K562 (cell line): ENCODE measurements around the gene SMG6. TPM values are rescaled to one million over a fixed set of nuclear protein-coding genes. Genes with fewer than 3 reads are reported as not detected.
A peak's percentile ranks its signal among the peaks of the same experiment; 100 is the strongest.

Source experiments
- DLX4 ChIP-seq: fragments of 250-450 bp; sonication (Bioruptor Pico); IDR thresholded peaks from 2 replicates; pipeline ENCODE4 v1.6.1; 2021; ENCODE audit warnings: mild to moderate bottlenecking
- ELK1 ChIP-seq: sonication (generic); formaldehyde crosslinking; IDR thresholded peaks from 2 replicates; pipeline ENCODE4 v1.8.1; 2022; ENCODE audit warnings: missing genetic modification reagents
- EP400 ChIP-seq: fragments of 450-650 bp; IDR thresholded peaks from 2 replicates; pipeline ENCODE4 v1.6.1; 2017; ENCODE audit warnings: antibody characterized with exemption, mild to moderate bottlenecking, moderate library complexity
- IFI16 ChIP-seq: fragments of 250-450 bp; sonication (Bioruptor Pico); IDR thresholded peaks from 2 replicates; pipeline ENCODE4 v2.1.2; 2022; ENCODE audit warnings: mild to moderate bottlenecking, inconsistent platforms
- MCM3 ChIP-seq: fragments of 450-650 bp; IDR thresholded peaks from 2 replicates; pipeline ENCODE4 v1.6.1; 2016
- MEF2D ChIP-seq: conservative IDR thresholded peaks from 2 replicates; pipeline ENCODE4 v1.6.1; 2016; ENCODE audit warnings: low read depth, missing genetic modification characterization, missing compliant biosample characterization
- NBN ChIP-seq: fragments of 450-650 bp; IDR thresholded peaks from 2 replicates; pipeline ENCODE4 v1.6.1; 2016; ENCODE audit warnings: low read depth, mild to moderate bottlenecking
- PRPF4 ChIP-seq: fragments of 200-400 bp; formaldehyde crosslinking; IDR thresholded peaks from one replicate; pipeline ENCODE4 v1.6.1; 2017; ENCODE audit warnings: low read length, low read depth, mild to moderate bottlenecking; ENCODE audit not compliant: insufficient read depth, poor library complexity, severe bottlenecking
- RBFOX2 ChIP-seq: fragments of 200-400 bp; formaldehyde crosslinking; IDR thresholded peaks from 2 replicates; pipeline ENCODE4 v1.6.1; 2017; ENCODE audit warnings: low read depth, mild to moderate bottlenecking, low read length, moderate library complexity
- SP1 ChIP-seq: sonication (generic); formaldehyde crosslinking; IDR thresholded peaks from 2 replicates; pipeline ENCODE4 v1.8.1; 2022; ENCODE audit warnings: mild to moderate bottlenecking, missing genetic modification reagents
- WHSC1 ChIP-seq: IDR thresholded peaks from one replicate; pipeline ENCODE4 v1.6.1; 2012; ENCODE audit warnings: low read length, control low read depth, inconsistent platforms
- ZNF778 ChIP-seq: fragments of 450-650 bp; formaldehyde crosslinking; IDR thresholded peaks from 2 replicates; pipeline ENCODE4 v1.4.0; 2020; ENCODE audit warnings: mild to moderate bottlenecking, moderate library complexity
- polyA plus RNA-seq, 8 experiments: library from polyadenylated mRNA; depleted of rRNA in 4 of 8; stranded (reverse) in 5 of 8; unstranded in 3 of 8; fragments of >200 nt; fragmentation: Nextera tagmentation in 2 of 8; fragmentation: Illumina TruSeq in 1 of 8; extraction: Ambion mirVana in 2 of 8; extraction: Trizol in 1 of 8; gene quantifications; 2 replicates each; pipeline versions ENCODE4 v1.2.1 to v1.2.3, GENCODE V29; 2011 to 2014; ENCODE audit warnings: inconsistent platforms in 1 of 8, missing spikeins in 1 of 8
- total RNA-seq, 7 experiments: library from RNA; depleted of rRNA in 6 of 7; stranded (reverse); fragments of >200 nt in 6 of 7; fragmentation: Illumina TruSeq in 2 of 7; extraction: Trizol in 2 of 7; gene quantifications; 2 replicates each; pipeline versions ENCODE4 v1.2.1 to v1.2.3, GENCODE V29; 2011 to 2021; ENCODE audit warnings: low replicate concordance in 1 of 7
- TF ChIP-seq, protein P1 (sequence below): fragments of 200-800 bp; sonication (Bioruptor generic); IDR thresholded peaks from 2 replicates; pipeline ENCODE4 v1.6.1; 2017; ENCODE audit warnings: missing genetic modification characterization, missing compliant biosample characterization
- TF ChIP-seq, protein P2 (sequence below): fragments of 450-650 bp; formaldehyde crosslinking; IDR thresholded peaks from 2 replicates; pipeline ENCODE4 v1.4.0; 2022; ENCODE audit warnings: missing genetic modification characterization
- TF ChIP-seq, protein P3 (sequence below): fragments of 450-650 bp; formaldehyde crosslinking; IDR thresholded peaks from 2 replicates; pipeline ENCODE4 v1.4.0; 2022; ENCODE audit warnings: missing genetic modification characterization
- TF ChIP-seq, protein P4 (sequence below): fragments of 450-650 bp; formaldehyde crosslinking; IDR thresholded peaks from 2 replicates; pipeline ENCODE4 v1.4.0; 2020; ENCODE audit warnings: mild to moderate bottlenecking
- TF ChIP-seq, protein P5 (sequence below), 2 experiments: IDR thresholded peaks in 1 of 2; conservative IDR thresholded peaks in 1 of 2; 2 replicates each; pipeline ENCODE4 v1.6.1; 2016; ENCODE audit warnings: low read depth in 2 of 2, mild to moderate bottlenecking in 1 of 2, missing compliant biosample characterization in 1 of 2, missing genetic modification characterization in 1 of 2, moderate library complexity in 1 of 2

Gene SMG6
- total and polyA plus RNA-seq, 9 of the 15 experiments (the other 6 are each of a cell fraction or from before 2014, with no cell fraction given) = 0.44 to 13.9 (median 6.0) TPM

DNA sequence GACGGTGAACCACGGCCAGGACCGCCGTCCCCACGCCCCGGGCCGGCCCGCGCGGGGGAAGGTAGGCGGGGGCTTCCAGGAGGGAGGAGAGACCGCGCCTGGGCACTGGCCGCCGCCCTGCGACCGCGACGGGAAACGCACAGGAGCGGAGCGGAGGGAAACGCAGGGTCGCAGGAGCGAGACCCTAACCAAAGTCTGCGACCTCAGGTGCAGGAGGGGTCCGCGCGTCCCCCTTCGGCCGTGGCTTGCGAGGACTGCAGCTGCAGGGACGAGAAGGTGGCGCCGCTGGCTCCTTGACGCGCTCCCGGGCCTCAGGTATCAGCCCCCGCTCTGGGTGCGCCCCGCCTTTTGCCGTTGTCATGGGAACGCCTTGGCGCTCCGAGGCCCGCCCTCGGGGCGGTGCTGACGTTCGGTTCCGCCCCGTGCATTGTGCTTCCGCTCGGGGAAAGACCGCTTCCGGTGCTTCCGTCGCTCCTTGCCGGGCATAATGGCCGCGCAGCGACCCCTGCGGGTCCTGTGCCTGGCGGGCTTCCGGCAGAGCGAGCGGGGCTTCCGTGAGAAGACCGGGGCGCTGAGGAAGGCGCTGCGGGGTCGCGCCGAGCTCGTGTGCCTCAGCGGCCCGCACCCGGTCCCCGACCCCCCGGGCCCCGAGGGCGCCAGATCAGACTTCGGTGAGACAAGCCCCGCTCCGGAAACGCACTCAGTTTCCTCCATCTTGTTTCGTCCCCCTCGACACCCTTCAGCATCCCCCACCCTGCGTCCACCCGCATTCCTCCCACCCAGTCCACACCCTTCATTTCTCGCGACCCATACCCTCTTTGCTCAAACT is 261.8 kb downstream of the SMG6 start, which contains the start of gene OVCA2 (continued):
- no peak for TF ChIP-seq MCM3
- TF ChIP-seq, protein P1, sequence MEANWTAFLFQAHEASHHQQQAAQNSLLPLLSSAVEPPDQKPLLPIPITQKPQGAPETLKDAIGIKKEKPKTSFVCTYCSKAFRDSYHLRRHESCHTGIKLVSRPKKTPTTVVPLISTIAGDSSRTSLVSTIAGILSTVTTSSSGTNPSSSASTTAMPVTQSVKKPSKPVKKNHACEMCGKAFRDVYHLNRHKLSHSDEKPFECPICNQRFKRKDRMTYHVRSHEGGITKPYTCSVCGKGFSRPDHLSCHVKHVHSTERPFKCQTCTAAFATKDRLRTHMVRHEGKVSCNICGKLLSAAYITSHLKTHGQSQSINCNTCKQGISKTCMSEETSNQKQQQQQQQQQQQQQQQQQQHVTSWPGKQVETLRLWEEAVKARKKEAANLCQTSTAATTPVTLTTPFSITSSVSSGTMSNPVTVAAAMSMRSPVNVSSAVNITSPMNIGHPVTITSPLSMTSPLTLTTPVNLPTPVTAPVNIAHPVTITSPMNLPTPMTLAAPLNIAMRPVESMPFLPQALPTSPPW (CRISPR knock-in tag) = peak; percentile 97
- no peak for TF ChIP-seq DLX4 (CRISPR knock-in tag)
- TF ChIP-seq, protein P2, sequence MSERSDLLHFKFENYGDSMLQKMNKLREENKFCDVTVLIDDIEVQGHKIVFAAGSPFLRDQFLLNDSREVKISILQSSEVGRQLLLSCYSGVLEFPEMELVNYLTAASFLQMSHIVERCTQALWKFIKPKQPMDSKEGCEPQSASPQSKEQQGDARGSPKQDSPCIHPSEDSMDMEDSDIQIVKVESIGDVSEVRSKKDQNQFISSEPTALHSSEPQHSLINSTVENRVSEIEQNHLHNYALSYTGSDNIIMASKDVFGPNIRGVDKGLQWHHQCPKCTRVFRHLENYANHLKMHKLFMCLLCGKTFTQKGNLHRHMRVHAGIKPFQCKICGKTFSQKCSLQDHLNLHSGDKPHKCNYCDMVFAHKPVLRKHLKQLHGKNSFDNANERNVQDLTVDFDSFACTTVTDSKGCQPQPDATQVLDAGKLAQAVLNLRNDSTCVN (CRISPR knock-in tag) = no peak
- TF ChIP-seq SP1 (CRISPR knock-in tag) = peak; percentile 97
- TF ChIP-seq EP400 = no peak; the same call in none of the 2 replicates
- TF ChIP-seq PRPF4 = no peak
- peak; percentile 92 for TF ChIP-seq RBFOX2
- TF ChIP-seq, protein P3, sequence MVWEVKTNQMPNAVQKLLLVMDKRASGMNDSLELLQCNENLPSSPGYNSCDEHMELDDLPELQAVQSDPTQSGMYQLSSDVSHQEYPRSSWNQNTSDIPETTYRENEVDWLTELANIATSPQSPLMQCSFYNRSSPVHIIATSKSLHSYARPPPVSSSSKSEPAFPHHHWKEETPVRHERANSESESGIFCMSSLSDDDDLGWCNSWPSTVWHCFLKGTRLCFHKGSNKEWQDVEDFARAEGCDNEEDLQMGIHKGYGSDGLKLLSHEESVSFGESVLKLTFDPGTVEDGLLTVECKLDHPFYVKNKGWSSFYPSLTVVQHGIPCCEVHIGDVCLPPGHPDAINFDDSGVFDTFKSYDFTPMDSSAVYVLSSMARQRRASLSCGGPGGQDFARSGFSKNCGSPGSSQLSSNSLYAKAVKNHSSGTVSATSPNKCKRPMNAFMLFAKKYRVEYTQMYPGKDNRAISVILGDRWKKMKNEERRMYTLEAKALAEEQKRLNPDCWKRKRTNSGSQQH (CRISPR knock-in tag) = peak; percentile 8; the same call in 1 of the 2 replicates
- TF ChIP-seq WHSC1 = no peak
- no peak for TF ChIP-seq ZNF778 (CRISPR knock-in tag)
- no peak for TF ChIP-seq ELK1 (CRISPR knock-in tag)
- TF ChIP-seq, protein P4, sequence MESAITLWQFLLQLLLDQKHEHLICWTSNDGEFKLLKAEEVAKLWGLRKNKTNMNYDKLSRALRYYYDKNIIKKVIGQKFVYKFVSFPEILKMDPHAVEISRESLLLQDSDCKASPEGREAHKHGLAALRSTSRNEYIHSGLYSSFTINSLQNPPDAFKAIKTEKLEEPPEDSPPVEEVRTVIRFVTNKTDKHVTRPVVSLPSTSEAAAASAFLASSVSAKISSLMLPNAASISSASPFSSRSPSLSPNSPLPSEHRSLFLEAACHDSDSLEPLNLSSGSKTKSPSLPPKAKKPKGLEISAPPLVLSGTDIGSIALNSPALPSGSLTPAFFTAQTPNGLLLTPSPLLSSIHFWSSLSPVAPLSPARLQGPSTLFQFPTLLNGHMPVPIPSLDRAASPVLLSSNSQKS (CRISPR knock-in tag) = no peak
- TF ChIP-seq, protein P5, sequence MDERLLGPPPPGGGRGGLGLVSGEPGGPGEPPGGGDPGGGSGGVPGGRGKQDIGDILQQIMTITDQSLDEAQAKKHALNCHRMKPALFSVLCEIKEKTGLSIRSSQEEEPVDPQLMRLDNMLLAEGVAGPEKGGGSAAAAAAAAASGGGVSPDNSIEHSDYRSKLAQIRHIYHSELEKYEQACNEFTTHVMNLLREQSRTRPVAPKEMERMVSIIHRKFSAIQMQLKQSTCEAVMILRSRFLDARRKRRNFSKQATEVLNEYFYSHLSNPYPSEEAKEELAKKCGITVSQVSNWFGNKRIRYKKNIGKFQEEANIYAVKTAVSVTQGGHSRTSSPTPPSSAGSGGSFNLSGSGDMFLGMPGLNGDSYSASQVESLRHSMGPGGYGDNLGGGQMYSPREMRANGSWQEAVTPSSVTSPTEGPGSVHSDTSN (CRISPR knock-in tag; IDR thresholded peaks at IDR 0.05; ENCODE audit: low read depth) = no peak
- TF ChIP-seq, protein P5 (tag; conservative IDR thresholded peaks at IDR 0.05; ENCODE audit: low read depth) = no peak
- no peak for TF ChIP-seq MEF2D (tag)
- TF ChIP-seq IFI16 (CRISPR knock-in tag) = no peak
- TF ChIP-seq NBN = no peak
